OCI-LY7 (cell line): ENCODE measurements around the gene CIC.

ENCODE experiments used
- EZH2phosphoT487 ChIP-seq: fragments of 200-600 bp; sonication (generic); IDR thresholded peaks from 2 replicates; pipeline ENCODE4 v1.6.1; 2018; ENCODE audit warnings: low read depth, borderline replicate concordance, mild to moderate bottlenecking, mixed run types, antibody characterized with exemption, low read length, moderate library complexity, mixed read lengths
- TF ChIP-seq, protein P1 (sequence below): fragments of 200-600 bp; sonication (generic); conservative IDR thresholded peaks from 2 replicates; pipeline ENCODE4 v1.5.1; 2014; ENCODE audit warnings: mild to moderate bottlenecking, antibody characterized with exemption, low read length, moderate library complexity, mixed read lengths

DNA sequence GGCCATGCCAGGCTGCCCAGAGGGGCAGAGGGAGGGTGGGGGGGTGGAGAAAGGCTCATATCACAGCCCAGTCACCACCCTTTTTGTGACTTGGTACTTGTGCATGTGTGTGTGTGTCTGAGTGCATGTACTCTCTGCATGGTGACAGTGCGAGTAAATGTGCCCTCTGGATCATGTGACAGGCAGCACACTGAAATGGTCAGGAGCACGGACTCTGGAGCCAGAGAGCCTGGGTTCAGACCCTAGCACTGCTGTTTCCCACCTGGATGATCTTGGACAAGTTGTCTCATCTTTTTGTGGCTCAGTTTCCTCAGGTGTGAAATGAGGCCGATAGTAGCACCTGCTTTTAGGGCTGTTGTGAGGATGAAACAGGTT lies 2.0 kb downstream of the CIC start:
- TF ChIP-seq, protein P1, sequence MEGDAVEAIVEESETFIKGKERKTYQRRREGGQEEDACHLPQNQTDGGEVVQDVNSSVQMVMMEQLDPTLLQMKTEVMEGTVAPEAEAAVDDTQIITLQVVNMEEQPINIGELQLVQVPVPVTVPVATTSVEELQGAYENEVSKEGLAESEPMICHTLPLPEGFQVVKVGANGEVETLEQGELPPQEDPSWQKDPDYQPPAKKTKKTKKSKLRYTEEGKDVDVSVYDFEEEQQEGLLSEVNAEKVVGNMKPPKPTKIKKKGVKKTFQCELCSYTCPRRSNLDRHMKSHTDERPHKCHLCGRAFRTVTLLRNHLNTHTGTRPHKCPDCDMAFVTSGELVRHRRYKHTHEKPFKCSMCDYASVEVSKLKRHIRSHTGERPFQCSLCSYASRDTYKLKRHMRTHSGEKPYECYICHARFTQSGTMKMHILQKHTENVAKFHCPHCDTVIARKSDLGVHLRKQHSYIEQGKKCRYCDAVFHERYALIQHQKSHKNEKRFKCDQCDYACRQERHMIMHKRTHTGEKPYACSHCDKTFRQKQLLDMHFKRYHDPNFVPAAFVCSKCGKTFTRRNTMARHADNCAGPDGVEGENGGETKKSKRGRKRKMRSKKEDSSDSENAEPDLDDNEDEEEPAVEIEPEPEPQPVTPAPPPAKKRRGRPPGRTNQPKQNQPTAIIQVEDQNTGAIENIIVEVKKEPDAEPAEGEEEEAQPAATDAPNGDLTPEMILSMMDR: no peak
- TF ChIP-seq EZH2phosphoT487: no peak
